HG02623 (cell line): ENCODE measurements around the gene UNC13A.
A peak's percentile ranks its signal among the peaks of the same experiment; 100 is the strongest.

Experiments
- ATAC-seq: cut with Tn5 transposase; IDR thresholded peaks from one replicate; pipeline ENCODE4 v1.9.1; 2021; ENCODE audit warnings: moderate library complexity; ENCODE audit not compliant: unreplicated experiment

UNC13A gene

DNA sequence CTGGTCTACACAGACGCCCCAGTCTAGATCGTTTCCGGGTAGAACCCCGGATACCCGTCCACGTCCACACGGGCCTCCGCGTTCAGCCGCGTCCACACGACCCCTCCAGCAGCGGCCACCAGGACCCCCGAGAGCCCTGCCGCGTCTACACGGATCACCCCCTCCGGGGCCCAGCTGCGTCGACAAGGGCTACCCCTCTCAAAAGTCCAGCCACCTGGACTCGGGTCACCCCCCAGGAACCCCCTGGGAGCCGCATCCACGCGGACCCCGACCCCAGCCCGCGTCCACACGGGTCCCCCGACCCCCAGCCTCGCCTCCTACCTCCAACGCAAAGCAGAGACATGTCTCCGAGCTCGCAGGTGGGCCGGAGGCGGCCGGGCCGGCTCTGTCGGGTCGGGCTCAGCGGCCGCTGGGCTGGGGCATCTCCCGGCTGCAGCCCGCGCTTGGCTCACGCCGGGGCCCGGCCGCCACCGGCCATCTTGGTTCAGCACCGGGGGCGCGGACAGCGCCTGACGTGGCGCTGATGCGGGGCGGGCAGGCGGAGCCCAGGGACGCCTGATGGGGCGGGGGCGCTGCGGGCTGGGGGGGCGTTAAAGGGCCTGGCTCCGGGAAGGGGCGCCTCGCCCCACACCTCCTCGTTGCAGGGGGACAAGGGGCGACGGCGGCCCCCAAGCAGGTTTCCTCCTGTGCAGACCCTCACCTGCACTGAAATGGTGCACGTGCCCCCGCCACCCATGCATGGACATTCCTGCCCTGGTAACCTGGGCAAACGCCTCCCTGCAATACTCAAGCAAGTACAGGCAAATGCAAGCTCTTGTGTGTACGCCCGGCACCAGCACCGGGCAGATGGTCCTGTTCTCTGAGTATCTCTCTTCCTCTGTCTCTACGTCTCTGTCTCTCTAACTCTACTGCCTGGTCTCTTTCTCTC lies at the start of gene UNC13A:
Gene UNC13A, minus strand, starts transcription at position 498 of the 928 bp plus-strand sequence. Its CDS starts 155 bp downstream, at position 343.
- no peak for ATAC-seq

DNA sequence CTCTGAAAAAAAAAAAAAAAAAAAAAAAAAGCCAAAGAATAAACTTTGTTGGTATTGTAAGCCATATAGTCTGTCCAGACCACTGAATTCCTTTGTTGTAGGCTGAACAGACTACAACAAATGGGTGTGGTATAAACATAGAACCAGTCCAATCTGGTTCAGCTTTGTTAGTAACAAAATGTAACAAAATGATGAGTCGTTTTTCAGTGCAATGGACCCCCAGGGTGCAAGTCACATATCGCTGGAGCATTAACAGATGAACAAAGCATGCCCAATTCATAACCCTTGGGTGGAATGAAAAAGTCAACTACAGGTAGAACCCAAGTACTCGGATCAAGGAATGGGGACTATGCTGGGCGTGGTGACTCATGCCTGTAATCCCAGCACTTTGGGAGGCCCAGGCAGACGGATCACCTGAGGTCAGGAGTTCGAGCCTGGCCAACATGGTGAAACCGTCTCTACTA lies 49.6 kb upstream of the UNC13A start:
- ATAC-seq = no peak

DNA sequence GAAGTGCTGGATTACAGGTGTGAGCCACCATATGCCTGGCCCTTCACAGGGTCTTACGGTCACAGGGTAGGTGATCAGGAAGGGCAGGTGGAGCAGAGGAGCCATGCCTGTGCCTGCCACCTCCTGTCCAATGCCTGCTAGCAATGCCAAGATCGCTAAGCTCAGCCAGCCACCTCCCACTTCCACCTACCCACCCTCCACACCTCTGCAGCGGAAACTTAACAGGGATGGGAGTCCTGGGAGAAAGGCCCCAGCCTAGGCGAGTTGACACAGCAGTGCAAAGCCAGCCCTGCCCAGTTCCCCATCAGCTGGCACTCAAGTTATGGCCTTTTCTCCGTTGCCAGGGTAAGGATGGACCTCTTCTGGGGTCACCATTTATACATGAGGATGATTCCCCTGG lies 47.3 kb upstream of the UNC13A start:
- ATAC-seq = no peak

DNA sequence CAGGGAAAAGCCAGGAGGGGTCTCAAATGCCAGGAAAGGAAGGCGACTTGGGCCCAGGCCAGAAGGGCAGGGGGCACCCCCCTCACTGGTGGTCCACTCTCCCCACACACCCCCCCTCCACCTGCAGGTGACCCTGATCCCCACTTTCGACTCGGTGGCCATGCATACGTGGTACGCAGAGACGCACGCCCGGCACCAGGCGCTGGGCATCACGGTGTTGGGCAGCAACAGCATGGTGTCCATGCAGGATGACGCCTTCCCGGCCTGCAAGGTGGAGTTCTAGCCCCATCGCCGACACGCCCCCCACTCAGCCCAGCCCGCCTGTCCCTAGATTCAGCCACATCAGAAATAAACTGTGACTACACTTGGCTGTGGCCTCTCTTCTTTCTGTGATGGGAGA lies 46.0 kb upstream of the UNC13A start:
- no peak for ATAC-seq

DNA sequence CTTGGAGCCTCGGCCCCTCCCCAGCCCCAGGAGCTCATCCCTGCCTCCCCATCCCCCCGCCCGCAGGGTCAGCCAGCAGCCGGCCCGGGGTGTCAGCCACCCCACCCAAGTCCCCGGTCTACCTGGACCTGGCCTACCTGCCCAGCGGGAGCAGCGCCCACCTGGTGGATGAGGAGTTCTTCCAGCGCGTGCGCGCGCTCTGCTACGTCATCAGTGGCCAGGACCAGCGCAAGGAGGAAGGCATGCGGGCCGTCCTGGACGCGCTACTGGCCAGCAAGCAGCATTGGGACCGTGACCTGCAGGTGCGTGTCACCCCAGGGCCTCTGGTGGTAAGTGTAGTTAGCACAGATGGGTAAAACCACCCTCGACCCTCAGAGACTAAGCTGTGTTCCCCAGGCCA lies 45.0 kb upstream of the UNC13A start:
- ATAC-seq = no peak

DNA sequence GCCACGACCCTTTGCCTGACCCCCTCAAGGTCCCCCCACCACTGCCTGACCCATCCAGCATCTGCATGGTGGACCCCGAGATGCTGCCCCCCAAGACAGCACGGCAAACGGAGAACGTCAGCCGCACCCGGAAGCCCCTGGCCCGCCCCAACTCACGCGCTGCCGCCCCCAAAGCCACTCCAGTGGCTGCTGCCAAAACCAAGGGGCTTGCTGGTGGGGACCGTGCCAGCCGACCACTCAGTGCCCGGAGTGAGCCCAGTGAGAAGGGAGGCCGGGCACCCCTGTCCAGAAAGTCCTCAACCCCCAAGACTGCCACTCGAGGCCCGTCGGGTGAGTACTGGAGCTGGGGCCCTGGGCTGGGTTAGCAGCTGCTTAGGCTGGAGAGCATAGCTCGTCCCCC lies 39.7 kb upstream of the UNC13A start:
- ATAC-seq = no peak

DNA sequence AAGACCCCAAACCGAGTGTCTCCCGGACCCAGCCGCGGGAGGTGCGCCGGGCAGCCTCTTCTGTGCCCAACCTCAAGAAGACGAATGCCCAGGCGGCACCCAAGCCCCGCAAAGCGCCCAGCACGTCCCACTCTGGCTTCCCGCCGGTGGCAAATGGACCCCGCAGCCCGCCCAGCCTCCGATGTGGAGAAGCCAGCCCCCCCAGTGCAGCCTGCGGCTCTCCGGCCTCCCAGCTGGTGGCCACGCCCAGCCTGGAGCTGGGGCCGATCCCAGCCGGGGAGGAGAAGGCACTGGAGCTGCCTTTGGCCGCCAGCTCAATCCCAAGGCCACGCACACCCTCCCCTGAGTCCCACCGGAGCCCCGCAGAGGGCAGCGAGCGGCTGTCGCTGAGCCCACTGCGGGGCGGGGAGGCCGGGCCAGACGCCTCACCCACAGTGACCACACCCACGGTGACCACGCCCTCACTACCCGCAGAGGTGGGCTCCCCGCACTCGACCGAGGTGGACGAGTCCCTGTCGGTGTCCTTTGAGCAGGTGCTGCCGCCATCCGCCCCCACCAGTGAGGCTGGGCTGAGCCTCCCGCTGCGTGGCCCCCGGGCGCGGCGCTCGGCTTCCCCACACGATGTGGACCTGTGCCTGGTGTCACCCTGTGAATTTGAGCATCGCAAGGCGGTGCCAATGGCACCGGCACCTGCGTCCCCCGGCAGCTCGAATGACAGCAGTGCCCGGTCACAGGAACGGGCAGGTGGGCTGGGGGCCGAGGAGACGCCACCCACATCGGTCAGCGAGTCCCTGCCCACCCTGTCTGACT lies 39.0 kb upstream of the UNC13A start:
- ATAC-seq = no peak

DNA sequence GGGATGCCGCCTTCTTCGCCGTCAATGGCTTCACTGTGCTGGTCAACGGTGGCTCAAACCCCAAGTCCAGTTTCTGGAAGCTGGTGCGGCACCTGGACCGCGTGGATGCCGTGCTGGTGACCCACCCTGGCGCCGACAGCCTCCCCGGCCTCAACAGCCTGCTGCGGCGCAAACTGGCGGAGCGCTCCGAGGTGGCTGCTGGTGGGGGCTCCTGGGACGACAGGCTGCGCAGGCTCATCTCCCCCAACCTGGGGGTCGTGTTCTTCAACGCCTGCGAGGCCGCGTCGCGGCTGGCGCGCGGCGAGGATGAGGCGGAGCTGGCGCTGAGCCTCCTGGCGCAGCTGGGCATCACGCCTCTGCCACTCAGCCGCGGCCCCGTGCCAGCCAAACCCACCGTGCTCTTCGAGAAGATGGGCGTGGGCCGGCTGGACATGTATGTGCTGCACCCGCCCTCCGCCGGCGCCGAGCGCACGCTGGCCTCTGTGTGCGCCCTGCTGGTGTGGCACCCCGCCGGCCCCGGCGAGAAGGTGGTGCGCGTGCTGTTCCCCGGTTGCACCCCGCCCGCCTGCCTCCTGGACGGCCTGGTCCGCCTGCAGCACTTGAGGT lies 38.1 kb upstream of the UNC13A start:
- no peak for ATAC-seq

DNA sequence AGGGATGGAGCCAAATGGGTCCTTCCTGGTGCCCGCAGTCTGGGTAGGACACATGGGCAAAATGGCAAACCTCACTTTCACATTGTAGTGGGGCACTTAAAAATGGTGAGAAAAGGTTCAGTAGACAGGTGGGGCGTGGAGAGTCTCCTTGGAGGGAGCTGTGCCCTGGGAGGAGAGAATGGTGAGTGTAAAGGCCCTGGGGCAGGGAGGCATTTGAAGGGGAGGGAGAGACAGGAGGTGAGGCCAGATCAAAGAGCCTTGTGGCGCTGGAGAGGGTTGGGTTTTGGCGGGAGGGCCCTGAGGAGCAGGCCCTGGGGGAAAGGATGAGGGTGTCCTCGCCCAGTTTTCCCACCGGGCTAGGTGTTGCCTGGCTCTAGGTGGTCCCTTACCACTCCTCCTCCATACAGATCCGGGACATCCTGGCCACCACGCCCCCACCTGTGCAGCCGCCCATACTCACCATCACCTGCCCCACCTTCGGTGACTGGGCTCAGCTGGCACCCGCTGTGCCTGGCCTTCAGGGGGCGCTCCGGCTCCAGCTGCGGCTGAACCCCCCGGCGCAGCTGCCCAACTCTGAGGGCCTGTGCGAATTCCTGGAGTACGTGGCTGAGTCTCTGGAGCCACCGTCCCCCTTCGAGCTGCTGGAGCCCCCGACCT lies 37.4 kb upstream of the UNC13A start:
- ATAC-seq = no peak

DNA sequence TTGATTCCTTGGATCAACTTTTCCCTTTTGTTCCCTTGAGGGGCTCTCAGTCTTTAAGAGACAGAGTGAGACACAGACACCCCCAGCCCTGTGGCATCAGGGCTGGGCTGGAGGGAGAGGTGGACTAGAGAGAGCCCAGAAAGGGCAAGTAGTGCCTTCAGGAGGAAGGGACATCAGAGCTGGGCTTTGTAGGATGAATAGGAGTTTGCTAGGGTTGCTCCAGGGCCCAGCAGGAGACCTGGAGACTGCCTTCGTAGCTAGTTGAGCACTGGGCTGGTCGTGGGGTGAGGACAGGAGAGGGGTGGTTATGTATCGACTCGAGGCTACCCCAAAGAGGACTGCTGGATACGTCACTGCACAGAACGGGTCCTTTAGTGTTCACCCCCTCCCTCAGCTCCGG lies 36.5 kb upstream of the UNC13A start:
- no peak for ATAC-seq

DNA sequence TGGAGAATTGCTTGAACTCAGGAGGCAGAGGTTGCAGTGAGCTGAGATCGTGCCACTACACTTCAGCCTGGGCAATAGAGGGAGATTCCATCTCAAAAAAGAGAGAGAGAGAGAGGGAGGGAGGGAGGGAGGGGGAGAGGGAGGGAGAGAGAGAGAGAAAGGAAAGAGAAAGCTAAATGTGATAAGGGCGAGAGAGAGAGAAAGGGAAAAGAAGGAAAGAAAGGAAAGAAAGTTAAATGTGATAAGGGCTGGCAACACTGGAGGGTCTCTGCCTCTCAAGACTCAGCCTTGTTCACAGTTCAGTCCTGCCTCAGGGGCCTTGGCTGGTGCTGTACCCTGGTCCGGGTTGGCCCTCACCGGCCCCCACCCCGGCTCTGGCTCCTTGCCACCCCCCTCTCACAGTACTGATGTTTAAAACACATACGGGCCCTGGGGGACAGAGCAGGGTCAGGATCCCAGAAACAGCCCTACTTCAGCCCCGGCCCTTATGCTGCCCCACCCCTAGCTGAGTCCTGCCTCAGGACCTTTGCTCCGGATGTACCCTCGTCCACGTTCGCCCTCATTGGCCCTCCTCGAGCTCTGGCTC lies 34.6 kb upstream of the UNC13A start:
- ATAC-seq = no peak

DNA sequence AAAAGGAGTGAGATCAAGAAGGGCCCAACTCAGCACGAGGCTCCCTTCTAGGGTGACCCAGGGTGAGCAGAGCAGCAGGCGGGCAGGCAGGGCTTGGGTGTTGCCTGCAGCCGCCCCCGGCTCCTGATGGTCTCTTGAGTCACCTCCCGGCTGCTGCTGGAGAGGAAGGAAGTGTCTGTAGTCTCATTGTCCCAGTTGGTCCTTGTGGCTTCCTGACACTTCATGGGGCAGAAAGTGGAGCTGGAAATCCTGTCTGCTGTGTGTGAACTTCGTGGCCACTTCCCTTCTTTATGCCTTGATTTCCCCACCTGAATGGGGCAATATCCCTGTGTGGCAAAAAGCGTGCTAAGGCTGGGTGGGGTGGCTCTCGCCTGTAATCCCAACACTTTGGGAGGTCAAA lies 33.7 kb upstream of the UNC13A start:
- no peak for ATAC-seq

DNA sequence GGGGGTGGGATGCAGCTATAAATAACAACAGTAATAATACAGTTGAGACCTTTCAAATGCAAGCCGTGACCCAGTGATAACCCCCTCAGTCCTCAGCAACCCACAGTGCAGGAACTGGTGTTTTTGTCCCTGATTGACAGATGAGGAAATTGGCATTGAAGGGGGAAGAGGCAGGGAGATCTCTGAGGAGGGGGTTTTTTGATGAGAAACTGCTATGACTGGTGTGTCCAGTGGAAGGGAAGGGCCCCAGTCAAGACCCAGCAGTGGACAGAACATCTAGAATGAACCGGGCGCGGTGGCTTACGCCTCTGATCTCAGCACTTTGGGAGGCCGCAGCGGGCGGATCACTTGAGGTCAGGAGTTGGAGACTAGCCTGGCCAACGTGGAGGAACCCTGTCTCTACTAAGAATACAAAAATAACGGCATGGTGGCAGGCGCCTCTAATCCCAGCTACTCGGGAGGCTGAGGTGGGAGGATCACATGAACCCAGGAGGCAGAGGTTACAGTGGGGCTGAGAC lies 33.0 kb upstream of the UNC13A start:
- no peak for ATAC-seq

DNA sequence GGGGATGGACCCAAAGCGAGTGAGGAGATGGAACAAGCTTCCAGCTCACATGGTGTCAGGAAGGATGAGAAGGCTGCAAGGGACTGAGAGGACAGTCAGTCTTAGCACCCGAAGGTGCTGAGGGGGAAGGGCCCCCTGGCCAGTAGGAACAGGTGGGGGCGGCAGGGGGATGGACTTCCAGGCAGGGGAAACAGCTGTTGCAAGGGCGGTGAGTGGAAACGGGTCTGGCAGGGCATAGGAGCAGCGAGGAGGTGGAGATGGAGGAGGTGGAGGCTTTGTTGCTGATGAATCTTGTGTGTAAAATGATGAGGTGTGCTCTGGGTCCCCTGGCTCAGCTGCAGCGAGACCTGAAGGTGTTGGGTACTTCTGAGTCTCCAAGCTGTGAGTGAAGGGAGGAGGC lies 32.3 kb upstream of the UNC13A start:
- ATAC-seq = no peak

DNA sequence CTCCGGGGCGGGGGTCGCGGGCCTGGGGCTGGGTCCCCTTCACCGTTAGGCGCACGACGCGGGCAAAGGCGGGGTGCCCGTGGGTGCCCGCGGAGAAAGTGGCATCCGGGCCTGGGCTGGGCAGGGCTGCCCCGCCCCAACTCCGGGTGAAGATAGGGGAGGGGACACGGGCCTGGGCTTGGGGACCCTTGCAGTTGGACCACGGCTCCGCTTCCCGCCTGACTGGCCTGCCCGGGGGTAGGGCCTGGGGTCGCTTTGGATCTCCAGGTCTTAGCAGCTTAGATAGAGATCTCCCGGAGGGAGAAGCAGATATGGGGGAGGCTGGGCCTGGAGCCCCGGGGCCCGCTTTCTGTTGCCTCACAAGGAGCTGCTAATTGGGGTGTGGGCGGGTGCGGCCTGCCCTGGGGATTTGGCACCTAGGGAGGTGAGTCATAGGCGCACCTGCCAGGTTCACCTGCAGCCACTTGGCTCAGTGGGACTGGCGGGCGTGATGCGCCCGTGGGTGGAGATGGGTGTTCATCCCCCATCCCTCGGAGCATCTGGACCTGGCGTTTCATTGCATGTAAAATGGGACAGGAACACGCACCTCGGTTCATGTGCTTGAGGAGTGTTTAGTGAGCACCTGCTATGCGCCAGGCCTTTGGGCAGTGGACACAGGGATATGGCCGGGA lies 31.7 kb upstream of the UNC13A start:
- ATAC-seq = no peak

DNA sequence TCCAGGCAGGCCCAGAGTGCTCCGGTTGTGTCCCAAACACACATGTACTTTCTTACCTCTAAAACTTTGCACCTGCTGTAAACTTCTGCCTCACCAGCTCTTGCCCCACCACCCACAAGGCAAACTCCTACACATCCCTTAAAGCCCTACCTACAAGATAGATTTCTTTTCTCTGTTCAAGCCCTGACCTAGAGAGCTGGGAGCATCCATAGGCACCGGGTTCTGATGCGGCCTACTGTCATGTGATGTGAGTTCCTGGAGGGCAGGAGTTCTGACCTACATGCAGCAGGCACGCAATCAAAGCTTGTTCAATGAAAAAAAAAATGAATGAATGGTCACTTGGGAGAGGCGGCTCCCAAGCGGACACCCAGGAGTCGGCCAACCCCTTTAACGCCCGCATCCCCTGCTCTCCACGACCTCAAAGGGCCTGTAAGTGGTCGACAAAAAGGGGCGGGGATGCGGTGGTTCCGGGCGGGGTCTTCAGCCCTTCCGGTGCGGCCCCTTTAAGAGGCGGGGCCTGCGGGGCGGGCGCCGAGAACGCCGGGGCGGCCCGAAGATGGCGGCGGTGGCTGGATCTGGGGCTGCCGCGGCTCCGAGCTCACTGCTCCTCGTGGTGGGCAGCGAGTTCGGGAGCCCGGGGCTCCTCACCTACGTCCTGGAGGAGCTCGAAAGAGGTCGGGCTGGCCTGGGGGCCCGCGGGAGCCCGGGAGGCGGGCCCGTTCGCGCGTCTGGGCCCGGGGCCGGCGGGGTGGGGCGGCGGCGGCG lies 31.0 kb upstream of the UNC13A start, which contains the start of gene MAP1S:
Gene MAP1S, plus strand, starts transcription at position 534 of the 765 bp plus-strand sequence. Its CDS starts 23 bp downstream, at position 557.
- ATAC-seq = peak; percentile 74

DNA sequence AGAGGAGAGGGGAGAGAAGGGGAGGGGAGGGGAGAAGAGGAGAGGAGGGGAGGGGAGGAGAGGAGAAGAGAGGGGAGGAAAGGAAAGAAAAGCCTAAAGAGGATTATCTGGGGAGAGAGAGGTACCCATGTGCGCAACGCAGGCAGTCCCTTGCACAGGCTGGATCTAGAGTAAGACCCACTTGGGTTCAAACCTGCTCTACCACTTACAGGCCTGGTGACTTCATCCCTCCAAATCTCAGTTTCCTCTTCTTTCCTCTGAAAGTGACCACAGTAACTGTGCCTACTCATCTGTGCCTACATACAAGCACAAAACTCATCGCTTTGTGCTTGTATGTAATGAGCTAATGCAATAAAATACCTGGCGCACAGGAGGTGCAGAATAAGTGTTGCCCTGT lies 30.4 kb upstream of the UNC13A start:
- ATAC-seq = no peak

DNA sequence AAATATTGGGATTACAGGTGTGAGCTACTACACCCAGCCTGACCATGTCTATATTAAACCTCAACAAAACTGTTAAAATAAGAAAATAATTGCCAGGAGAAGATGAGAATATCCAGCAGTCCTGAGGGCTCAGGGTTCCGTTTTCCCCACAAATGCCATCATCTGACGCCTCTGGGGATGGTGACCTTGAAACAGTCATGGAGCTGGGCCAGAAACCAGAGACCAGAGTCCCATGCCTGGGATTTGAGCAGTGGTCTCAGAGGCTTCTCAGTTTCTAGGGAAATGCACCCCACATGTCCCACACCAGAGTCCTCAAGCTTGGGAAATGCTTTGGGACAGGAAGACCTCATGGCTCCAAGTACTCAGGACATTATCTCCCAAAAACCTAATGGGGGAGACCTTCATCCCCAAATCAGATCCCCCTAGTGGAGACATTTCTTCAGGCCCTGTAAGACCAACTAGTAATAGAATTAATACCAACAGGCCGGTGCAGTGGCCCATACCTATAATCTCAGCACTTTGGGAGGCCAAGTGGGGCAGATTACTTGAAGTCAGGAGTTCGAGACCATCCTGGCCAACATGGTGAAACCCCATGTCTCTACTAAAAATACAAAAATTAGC lies 28.3 kb upstream of the UNC13A start:
- no peak for ATAC-seq
